NCI-H226 (cell line): Measurements from ENCODE around the gene NUP35.
A peak's percentile ranks its signal among the peaks of the same experiment; 100 is the strongest.

Experiments
- DNase-seq: peaks from one replicate; pipeline ENCODE4 v3.0.0-alpha.2; 2015

The NUP35 gene, protein sequence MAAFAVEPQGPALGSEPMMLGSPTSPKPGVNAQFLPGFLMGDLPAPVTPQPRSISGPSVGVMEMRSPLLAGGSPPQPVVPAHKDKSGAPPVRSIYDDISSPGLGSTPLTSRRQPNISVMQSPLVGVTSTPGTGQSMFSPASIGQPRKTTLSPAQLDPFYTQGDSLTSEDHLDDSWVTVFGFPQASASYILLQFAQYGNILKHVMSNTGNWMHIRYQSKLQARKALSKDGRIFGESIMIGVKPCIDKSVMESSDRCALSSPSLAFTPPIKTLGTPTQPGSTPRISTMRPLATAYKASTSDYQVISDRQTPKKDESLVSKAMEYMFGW

GRCh38 chr2:183124222-183124956, at the start of gene NUP35:
NUP35 (plus strand) TSS chr2:183124443; CDS start chr2:183124458, 15 bp downstream.
- DNase-seq = peak; percentile 86

GRCh38 chr2:183078163-183078463, 46.1 kb upstream of the NUP35 start:
- DNase-seq = no peak

DNA sequence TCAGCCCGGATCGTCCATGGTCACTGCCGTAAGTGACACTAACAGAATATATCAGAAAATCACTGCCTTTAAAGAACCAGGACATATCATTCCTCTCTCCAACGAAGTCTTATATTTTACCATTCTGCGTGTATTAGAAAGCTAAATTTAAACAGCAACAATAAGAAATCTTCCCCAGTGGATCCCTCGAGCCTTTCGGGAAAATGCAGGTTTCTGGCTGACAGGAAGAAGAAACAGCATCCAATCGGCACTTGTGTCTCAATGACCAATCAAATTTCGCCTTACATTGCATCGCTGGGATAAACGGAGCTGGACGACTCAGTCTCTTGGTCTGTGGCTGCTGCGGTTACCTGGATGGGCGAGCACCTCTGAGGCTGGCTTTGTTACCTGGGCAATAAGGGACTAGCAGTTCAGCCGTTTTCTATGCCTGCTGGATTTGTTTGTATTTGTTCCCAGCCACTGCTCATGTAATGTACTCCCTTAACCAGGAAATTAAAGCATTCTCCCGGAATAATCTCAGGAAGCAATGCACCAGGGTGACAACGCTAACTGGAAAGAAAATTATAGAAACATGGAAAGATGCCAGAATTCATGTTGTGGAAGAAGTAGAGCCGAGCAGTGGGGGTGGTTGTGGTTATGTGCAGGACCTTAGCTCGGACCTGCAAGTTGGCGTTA, 45.6 kb upstream of the NUP35 start, which contains the start of gene DUSP19:
Gene DUSP19 (plus strand): TSS at position 284 of the 675 bp plus-strand sequence. CDS start 187 bp downstream, at position 471.
- peak; percentile 77 for DNase-seq

- DNase-seq = no peak
Measured at GRCh38 chr2:183079139-183079775, 45.0 kb upstream of the NUP35 start.

DNA sequence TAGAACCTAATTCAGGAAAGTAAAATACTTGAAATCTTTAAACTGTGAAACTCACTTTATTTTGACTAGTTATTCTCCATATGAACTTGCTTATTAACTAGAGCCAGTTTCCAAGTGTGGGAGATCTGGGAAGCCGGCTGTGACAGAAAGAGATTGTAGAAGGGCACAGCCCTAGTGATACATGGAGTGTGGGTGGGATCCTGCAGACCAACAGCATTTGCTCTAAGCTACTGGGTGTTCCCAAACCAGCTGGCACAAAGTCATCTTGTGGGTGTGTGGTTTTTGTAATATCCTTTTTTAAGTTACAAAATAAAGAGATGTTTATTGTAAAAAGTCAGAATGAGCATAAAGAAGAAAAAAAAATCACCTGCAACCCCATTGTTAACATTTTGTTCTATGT, 42.3 kb upstream of the NUP35 start:
- no peak for DNase-seq

- no peak for DNase-seq
Measured at GRCh38 chr2:183088061-183088460, 36.2 kb upstream of the NUP35 start.

DNA sequence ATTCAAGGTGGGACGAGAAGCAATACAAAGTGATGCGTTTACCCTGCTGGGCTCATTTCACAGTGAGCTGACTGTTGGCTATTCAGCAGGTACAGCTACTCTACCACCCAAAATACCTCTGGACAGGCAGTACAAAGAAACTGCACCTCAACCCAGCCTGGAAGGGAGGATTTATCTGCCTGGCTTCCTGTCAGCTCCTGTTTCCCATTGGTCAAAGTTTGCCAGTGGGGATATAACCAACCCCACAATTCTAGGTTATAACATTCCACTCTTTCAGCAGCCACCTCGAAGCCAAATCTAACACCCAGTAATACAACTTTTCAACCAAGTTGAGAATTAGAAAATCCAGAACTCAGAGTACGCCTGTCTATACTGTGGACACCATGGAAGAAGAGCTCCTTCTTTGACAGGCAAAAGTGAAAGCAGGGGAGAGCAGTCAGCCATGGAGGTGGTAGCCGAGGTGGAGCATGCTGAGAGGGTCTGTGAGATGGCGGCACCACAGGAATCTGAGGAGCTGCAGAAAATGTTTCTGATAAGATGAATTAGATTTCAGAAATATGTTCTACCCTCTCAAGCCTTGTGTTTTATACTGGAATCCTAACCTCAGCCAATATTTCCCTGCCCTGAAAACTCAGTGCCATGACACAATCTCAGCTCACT, 34.9 kb upstream of the NUP35 start:
- no peak for DNase-seq

DNA sequence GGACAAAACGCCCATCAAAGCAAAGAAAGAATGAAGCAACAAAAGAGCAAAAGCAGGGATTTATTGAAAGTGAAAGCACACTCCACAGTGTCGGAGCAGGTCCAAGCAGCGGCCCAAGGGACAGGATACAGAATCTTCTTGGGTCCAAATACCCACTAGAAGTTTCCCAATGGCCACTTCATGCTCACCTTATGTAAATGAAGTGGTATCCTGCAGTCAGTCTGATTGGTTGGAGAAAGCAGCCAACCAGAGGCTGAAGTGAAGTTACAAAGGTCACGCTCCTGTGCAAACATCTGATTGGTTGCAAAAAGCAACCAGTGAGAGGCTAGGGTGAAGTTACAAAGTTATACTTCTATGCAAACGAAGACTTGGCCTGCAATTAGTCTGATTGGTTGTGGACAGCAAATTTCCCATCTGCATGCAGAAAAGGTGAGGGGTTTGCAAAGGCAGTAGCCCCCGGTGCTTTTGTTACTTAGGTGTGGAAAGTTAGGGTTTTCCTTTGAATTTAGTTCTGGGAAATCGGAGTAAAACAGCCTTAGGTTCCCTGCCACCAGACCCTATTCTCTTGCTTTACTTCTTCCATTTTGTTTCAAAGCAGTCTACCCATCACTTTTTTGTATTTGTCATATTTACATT, 32.8 kb upstream of the NUP35 start:
- DNase-seq = no peak

DNA sequence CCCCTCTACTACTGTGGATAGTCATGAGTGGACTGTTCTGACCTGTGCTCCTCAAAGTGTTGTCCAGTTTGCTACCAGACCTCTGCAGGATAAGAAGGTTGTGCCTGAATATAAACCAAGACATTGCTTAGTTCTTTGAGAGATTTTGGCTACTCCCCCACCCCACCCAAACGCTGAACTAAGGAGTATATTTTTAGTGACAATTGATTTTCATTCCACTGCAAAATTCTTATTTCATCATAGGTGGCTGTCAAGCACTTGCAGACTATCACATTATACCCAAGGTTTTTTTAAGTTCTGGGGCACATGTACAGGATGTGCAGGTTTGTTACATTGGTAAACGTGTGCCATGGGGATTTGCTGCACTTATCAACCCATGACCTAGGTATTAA, 32.3 kb upstream of the NUP35 start:
- DNase-seq = no peak

DNA sequence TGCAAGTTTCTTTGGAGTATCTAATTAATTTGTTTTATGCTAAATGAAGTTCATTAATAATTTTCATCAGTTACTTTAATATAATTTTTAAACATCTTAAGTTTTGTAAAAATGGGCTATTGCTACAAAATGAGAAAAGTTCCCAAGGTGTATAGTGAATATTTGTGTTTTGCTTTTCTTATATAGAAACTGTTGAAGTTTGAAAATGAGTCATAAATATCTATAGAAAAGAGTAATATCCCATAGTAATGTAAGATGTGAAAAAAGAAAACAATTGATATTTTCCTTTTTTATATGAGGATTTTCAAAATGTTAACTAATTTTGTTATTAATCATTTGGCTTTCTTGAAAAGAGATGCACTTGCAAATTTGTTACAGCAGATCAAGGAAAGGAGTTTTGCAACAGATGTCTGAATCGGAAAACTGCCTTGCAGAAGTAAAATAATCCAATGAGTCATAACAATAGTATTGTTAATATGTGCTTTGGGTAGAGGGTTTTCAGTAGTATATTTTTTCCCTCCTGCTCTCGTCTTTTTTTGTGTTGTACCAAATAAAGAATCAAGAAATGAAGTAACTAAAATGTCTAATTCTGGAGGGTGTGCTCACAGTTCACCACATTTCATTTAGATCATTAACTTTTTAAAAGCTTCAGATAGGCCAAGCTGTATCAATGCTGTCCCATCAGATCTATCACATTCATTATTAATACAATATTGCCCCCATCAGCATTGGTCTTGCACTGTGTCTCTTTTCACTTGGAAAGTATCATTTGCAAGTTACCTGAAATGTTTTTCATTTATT, 30.2 kb upstream of the NUP35 start:
- peak; percentile 34 for DNase-seq

DNA sequence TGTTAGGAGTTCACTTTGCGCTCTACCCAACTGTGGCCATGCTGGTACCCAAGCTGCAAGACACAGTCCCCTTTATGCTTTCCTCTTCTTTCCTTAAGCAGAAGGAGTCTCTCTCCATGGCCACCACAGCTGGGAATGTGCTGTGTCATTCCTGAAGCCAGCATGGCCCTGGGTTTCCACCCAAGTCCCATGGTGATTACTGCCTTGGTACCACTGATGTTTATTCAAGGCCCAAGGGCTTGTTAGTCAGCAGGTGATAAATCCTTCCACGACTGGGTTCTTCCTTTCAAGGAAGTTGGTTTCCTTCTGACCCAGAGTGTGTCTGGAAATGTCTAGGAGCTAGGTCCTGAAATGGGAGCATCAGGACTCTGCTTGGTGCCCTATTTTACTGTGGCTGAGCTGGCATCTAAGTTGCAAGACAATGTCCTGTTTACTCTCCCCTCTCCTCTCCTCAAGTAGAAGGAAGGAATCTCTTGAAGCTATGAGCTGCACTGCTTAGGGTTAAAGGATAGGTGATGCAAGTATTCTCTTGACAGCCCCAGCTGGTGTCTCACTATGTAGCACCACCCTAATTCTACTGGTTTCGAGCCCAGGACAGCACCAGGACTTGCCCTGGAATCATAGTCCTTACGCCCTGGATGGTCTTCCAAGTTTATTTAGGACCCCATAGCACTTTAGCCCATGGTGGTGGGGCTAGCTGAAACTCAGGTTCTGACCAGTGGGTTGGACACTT, 18.7 kb upstream of the NUP35 start:
- DNase-seq = no peak

DNA sequence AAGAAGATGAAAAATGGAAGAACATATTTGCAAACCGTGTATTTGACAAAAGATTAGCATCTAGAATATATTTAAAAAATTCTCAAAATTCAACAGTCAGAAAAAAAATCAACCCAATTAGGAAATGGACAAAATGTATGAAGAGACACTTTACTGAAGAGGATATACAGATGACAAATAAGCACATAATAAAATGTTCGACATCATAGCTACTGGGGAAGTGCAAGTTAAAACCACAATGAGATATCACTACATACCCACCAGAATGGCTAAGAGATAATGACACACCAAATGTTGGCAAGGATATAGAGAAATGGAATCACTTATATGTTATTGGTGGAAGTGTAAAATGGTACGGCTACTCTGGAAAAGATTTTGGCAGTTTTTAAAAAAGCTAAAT, 11.7 kb upstream of the NUP35 start:
- DNase-seq = no peak

- no peak for DNase-seq
Measured at GRCh38 chr2:183113630-183114029, 10.6 kb upstream of the NUP35 start.

- DNase-seq = no peak
Measured at GRCh38 chr2:183117226-183117625, 7.0 kb upstream of the NUP35 start.

DNA sequence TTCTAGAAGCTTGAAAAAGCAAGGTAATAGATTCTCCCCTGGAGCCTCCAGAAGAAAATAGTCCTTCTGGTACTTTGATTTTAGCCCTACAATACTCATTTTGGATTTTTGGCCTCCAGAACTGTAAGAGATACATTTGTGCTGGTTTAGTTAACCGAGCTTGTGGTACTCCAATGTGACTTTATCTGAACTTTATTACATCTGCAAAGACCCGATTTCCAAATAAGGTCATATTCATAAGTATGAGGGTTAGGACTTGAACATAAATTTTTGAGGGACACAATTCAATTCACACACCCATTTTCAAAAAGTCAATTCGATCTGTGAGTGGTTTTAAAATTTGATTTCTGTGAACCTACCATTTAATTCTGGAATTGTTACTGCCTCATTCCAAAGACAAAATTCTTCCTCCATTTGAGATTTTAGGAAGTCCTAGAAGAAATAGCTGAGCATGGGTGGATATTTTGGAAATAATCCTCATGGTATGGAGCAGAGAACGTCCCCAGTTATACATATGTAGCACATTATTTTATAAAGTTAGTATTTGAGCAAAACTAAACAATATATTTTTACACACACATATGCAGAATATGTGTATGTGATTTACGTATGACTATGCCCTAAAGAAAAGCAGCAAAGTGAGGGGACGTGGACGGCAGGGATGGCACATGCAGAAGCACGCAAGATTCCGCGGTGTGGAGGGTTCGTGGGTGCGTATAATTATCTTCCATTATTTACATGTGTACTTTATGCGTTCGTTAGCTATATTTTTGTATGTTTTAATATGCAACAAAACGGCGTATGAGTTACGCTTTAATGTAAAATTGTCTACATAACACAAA, 905 bp upstream of the NUP35 start:
- no peak for DNase-seq

DNA sequence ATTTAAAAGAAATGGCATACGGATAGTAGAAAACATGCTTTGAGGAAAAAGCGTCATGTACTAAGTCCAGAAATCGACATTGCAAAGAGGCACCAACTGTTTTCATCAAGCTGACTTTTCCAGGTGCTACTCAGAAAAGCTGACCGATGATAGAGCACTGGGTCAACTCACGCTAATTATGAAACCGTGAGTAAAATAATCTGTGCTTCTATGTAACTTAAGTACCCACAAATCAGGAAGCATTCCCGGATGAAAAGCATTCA, 353 bp upstream of the NUP35 start:
- no peak for DNase-seq

DNA sequence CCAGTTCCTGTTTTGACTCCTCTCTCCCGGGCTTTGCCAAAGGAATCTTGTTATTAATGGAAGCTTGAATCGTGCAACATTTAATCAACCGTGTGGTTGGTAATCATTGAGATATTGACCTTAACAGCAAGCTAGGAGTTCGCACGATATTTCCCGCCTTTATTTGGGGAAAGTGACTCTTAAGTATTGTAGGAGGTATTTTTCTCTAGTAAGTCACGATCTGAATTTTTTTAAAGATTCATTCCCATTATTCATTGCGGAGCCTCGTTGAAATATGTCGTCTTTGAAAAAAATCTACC, 663 bp downstream of the NUP35 start:
- no peak for DNase-seq

DNA sequence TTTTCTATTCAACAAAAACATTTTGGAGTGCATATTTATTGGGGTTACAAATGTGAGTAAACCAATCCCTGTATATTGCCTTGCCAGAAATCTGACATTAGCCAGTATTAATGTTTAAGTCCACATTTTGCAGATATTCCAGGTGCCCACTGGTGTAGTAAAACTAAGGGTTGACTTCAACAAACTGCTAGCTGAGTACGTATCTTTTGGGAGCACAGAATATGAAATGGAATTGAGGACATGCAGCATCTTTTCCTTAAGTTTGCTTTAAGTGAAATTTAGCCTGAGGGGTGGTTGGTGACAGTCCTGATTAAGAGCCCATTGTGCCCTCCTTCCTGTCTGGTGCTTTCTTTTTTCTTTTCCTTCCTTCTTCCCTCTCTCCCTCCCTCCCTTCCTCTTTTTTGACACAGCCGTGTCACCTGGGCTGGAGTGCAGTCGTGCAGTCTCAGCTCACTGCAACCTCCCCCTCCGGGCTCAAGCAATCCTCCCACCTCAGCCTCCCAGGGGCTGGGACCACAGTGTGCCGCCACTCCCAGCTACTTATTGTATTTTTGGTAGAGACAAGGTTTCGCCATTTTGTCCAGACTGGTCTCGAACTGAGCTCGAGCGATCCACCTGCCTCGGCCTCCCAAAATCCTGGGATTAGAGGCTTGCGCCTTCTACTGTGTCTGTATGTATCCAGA, 1.6 kb downstream of the NUP35 start:
- no peak for DNase-seq

- no peak for DNase-seq
Measured at GRCh38 chr2:183126635-183127034, 2.4 kb downstream of the NUP35 start.

GRCh38 chr2:183134016-183134415, 9.8 kb downstream of the NUP35 start:
- no peak for DNase-seq
